GM12873 (cell line): Measurements from ENCODE around the gene AOC3.

ENCODE experiments used
- CTCF ChIP-seq: IDR thresholded peaks from 2 replicates; pipeline ENCODE4 v1.5.1; 2012; ENCODE audit warnings: low read depth, mild to moderate bottlenecking, moderate library complexity, low read length, control low read depth; ENCODE audit not compliant: insufficient read depth; ENCODE audit errors: missing control alignments

Gene AOC3

GRCh38 chr17:42866216-42866615 is 15.2 kb downstream of the AOC3 start:
- TF ChIP-seq CTCF: no peak

GRCh38 chr17:42866631-42867575 is 15.9 kb downstream of the AOC3 start:
- no peak for TF ChIP-seq CTCF

GRCh38 chr17:42868338-42868737 is 17.3 kb downstream of the AOC3 start:
- no peak for TF ChIP-seq CTCF

- TF ChIP-seq CTCF: no peak
Observed at GRCh38 chr17:42871647-42872046, 20.6 kb downstream of the AOC3 start.

- no peak for TF ChIP-seq CTCF
Observed at GRCh38 chr17:42872251-42872965, 21.4 kb downstream of the AOC3 start.

- no peak for TF ChIP-seq CTCF
Observed at GRCh38 chr17:42873315-42873714, 22.3 kb downstream of the AOC3 start.

GRCh38 chr17:42877037-42877436 is 26.0 kb downstream of the AOC3 start:
- no peak for TF ChIP-seq CTCF
